Right lobe of liver (tissue), 6 donors: ENCODE results near the gene ABHD12. TPM values are rescaled to one million over a fixed set of nuclear protein-coding genes. Genes with fewer than 3 reads are reported as not detected.

Experiments
- ATAC-seq, 4 donors: fragments of 200-7000 bp; cut with Tn5 transposase; one replicate each; pipeline ENCODE4 v1.9.1; 2020; ENCODE audit warnings: mild to moderate bottlenecking in 4 of 4, moderate library complexity in 4 of 4
- DNase-seq, 3 donors: peaks; one replicate each; pipeline ENCODE4 v3.0.0-alpha.2; 2020
- H3K27ac ChIP-seq, 3 donors: fragments of 200-600 bp; one replicate each; pipeline ENCODE4 v1.8.0; 2022
- H3K27me3 ChIP-seq, 2 donors: fragments of 200-600 bp; one replicate each; pipeline ENCODE4 v1.8.0; 2022
- H3K36me3 ChIP-seq, 4 donors: fragments of 200-600 bp; sonication (generic) in 1 of 4; one replicate each; pipeline versions ENCODE4 v1.5.1 to v1.8.0; 2017 to 2022; ENCODE audit warnings: control low read depth in 1 of 4
- H3K4me1 ChIP-seq, 4 donors: fragments of 200-600 bp; sonication (generic) in 1 of 4; one replicate each; pipeline versions ENCODE4 v1.5.1 to v1.8.0; 2017 to 2022; ENCODE audit warnings: control low read depth in 1 of 4
- H3K4me3 ChIP-seq, 3 donors: fragments of 200-600 bp; one replicate each; pipeline ENCODE4 v1.8.0; 2022
- H3K9me3 ChIP-seq, 4 donors: fragments of 200-600 bp; sonication (generic) in 1 of 4; one replicate each; pipeline versions ENCODE4 v1.5.1 to v1.8.0; 2017 to 2022; ENCODE audit warnings: control low read depth in 1 of 4
- CTCF ChIP-seq, 4 donors: fragments of 200-600 bp in 3 of 4; fragments of 450-650 bp in 1 of 4; IDR thresholded peaks; one replicate each; pipeline versions ENCODE4 v1.5.1 to v1.8.0; 2016 to 2022; ENCODE audit warnings: antibody characterized with exemption in 4 of 4, mild to moderate bottlenecking in 2 of 4
- POLR2A ChIP-seq: fragments of 450-650 bp; IDR thresholded peaks from one replicate; pipeline ENCODE4 v1.6.1; 2017; ENCODE audit warnings: antibody characterized with exemption, mild to moderate bottlenecking
- WGBS: methylation state at CpG from one replicate; pipeline ENCODE4 v1.1.6; 2018; ENCODE audit warnings: low coverage, low lambda C conversion rate; ENCODE audit not compliant: insufficient coverage; ENCODE audit errors: missing lambda C conversion rate; 5-methylcytosine and 5-hydroxymethylcytosine counted together
- intact Hi-C, 2 donors: fragments of 100-400 bp; cut with DNase I; formaldehyde crosslinking; loops; one replicate each; pipeline versions ENCODE4 v1.11.2 to v1.14.1; 2022
- total RNA-seq, 6 experiments: library from RNA; depleted of rRNA in 2 of 6; stranded (reverse); fragments of >200 nt in 2 of 6; fragmentation: NEBNext Ultra II Directional in 3 of 6; extraction: Animal tissue kit (Norgen Biotek cat#: 25700) in 3 of 6; gene quantifications; one replicate each; pipeline versions ENCODE4 v1.1.0 to v1.2.4, GENCODE V29; 2016 to 2023
- donor health status: DM: no; HTN: yes; CAD: no.
- donor health status: DM: no; HTN: no; CAD: no.
- donor health status: DM: no; HTN: no; CAD: no.
- donor health status: DM: no; HTN: yes; CAD: no.
- donor health status: DM: no; HTN: yes; CAD: no.

The ABHD12 gene
- total RNA-seq, 6 experiments from 2014 or later: 16.1 to 23.6 (median 18.7) TPM

GRCh38 chr20:25291432-25292133 lies 99.1 kb downstream of the ABHD12 start:
- H3K4me1 ChIP-seq: no peaks in the 10 kb centered on the region
- no peak for TF ChIP-seq CTCF (IDR thresholded peaks at IDR 0.05)
- no peak for TF ChIP-seq POLR2A
- intact Hi-C loops: loop anchor here in 1 of 2 donors (10.0 kb wide), 2 partner anchors 67 to 157 kb away; no protein-coding TSS in a partner anchor
- no peaks in the 10 kb centered on the region for H3K27me3 ChIP-seq
- DNase-seq (no peak), ATAC-seq (no peak)
- H3K4me3 ChIP-seq: no peak overlapping the region
- no CpG with 5 or more reads among the region's 26 CpGs for WGBS
- H3K9me3 ChIP-seq: no peaks in the 10 kb centered on the region
- H3K36me3 ChIP-seq: peaks cover 0 to 4% (median 0%) of the 10 kb centered on the region in 4 donors
- H3K27ac ChIP-seq: no peak overlapping the region

- Histone ChIP-seq H3K36me3 (peaks cover 0 to 4% (median 0%) of the 10 kb centered on the region in 4 donors), H3K4me1 (no peaks in the 10 kb centered on the region), H3K27me3 (no peaks in the 10 kb centered on the region), H3K27ac (no peak overlapping the region), H3K9me3 (no peaks in the 10 kb centered on the region), H3K4me3 (no peak overlapping the region)
- ATAC-seq: no peak
- intact Hi-C loops: loop anchor here in 1 of 2 donors (10.0 kb wide), 2 partner anchors 66 to 156 kb away; no protein-coding TSS in a partner anchor
- no peak for TF ChIP-seq CTCF (IDR thresholded peaks at IDR 0.05)
- TF ChIP-seq POLR2A: no peak
- 90% methylated on average over 2 of the region's 22 CpGs for WGBS
- peak in 1 of 3 donors; percentile 52 for DNase-seq
These were observed 99.8 kb downstream of the ABHD12 start for GRCh38 chr20:25290646-25291431.

GRCh38 chr20:25289886-25290597 lies 100.6 kb downstream of the ABHD12 start:
- Histone ChIP-seq H3K36me3 (peaks cover 0 to 4% (median 0%) of the 10 kb centered on the region in 4 donors), H3K4me3 (no peak overlapping the region), H3K27me3 (no peaks in the 10 kb centered on the region), H3K4me1 (no peaks in the 10 kb centered on the region), H3K9me3 (no peaks in the 10 kb centered on the region), H3K27ac (no peak overlapping the region)
- 91% methylated on average over 12 of the region's 24 CpGs for WGBS
- TF ChIP-seq POLR2A (no peak), CTCF (IDR thresholded peaks at IDR 0.05) (no peak)
- DNase-seq: peak in 2 of 3 donors; percentile 12 to 47
- intact Hi-C loops: loop anchor here in 1 of 2 donors (10.0 kb wide), 2 partner anchors 65 to 155 kb away; no protein-coding TSS in a partner anchor
- no peak for ATAC-seq
